PC-3 (cell line): ENCODE results near the gene SCUBE3. TPM values are rescaled to one million over a fixed set of nuclear protein-coding genes. Genes with fewer than 3 reads are reported as not detected.

Experiments
- ATAC-seq: fragments of 200-7000 bp; cut with Tn5 transposase; 2 replicates; pipeline ENCODE4 v1.9.1; 2020; ENCODE audit warnings: mild to moderate bottlenecking, moderate library complexity
- BruUV-seq: library from RNA; stranded (reverse); fragments of 400-500 nt; replicated peaks from 2 replicates; lab custom pipeline; 2021; lab: Mats Ljungman, UMichigan
- CTCF ChIA-PET: fragments of 300-600 bp; sonication (Branson Sonifier 250); formaldehyde crosslinking; loops from one replicate; lab custom pipeline; 2022; ENCODE audit warnings: antibody characterized with exemption; lab: Charles Lee
- POLR2A ChIA-PET: fragments of 300-600 bp; sonication (Branson Sonifier 250); formaldehyde crosslinking; loops from one replicate; lab custom pipeline; 2022; ENCODE audit warnings: antibody characterized with exemption; ENCODE audit not compliant: unreplicated experiment; lab: Charles Lee
- DNase-seq: peaks from one replicate; pipeline ENCODE4 v3.0.0-alpha.2; 2015
- H2AFZ ChIP-seq: fragments of 300-600 bp; sonication (generic); 2 replicates; pipeline ENCODE4 v1.6.0; 2016; ENCODE audit warnings: antibody characterized with exemption, low read length
- H3F3A ChIP-seq: fragments of 300-600 bp; sonication (generic); one replicate; pipeline ENCODE4 v1.6.0; 2017; ENCODE audit warnings: antibody characterized with exemption, low read length, control low read depth, mild to moderate bottlenecking; ENCODE audit not compliant: unreplicated experiment
- H3K27ac ChIP-seq: fragments of 300-600 bp; sonication (generic); 2 replicates; pipeline ENCODE4 v1.5.1; 2016; ENCODE audit warnings: mild to moderate bottlenecking, low read length
- H3K27me3 ChIP-seq: fragments of 300-600 bp; sonication (generic); 2 replicates; pipeline ENCODE4 v1.6.1; 2016; ENCODE audit warnings: low read length, mixed read lengths
- H3K36me3 ChIP-seq: fragments of 300-600 bp; sonication (generic); 2 replicates; pipeline ENCODE4 v1.6.1; 2016; ENCODE audit warnings: low read depth, mixed run types, low read length, mixed read lengths
- H3K4me1 ChIP-seq: fragments of 300-600 bp; sonication (generic); 2 replicates; pipeline ENCODE4 v1.5.1; 2016; ENCODE audit warnings: low read length; ENCODE audit not compliant: insufficient read depth
- H3K4me2 ChIP-seq: fragments of 300-600 bp; sonication (generic); 2 replicates; pipeline ENCODE4 v1.6.0; 2016; ENCODE audit warnings: low read length
- H3K4me3 ChIP-seq: fragments of 300-600 bp; sonication (generic); 2 replicates; pipeline ENCODE4 v1.5.1; 2016; ENCODE audit warnings: mild to moderate bottlenecking, low read length, mixed read lengths
- H3K79me2 ChIP-seq: fragments of 300-600 bp; sonication (generic); 2 replicates; pipeline ENCODE4 v1.6.1; 2017; ENCODE audit warnings: low read length, mixed read lengths
- H3K9ac ChIP-seq: fragments of 300-600 bp; sonication (generic); 2 replicates; pipeline ENCODE4 v1.6.0; 2016; ENCODE audit warnings: mild to moderate bottlenecking, low read length
- H3K9me2 ChIP-seq: fragments of 300-600 bp; sonication (generic); replicated peaks from 2 replicates; pipeline ENCODE4 v1.6.1; 2016; ENCODE audit warnings: mixed run types, low read length, mixed read lengths
- H3K9me3 ChIP-seq: fragments of 300-600 bp; sonication (generic); 2 replicates; pipeline ENCODE4 v1.6.1; 2016; ENCODE audit warnings: low read length, mixed read lengths
- H4K20me1 ChIP-seq: fragments of 300-600 bp; sonication (generic); 2 replicates; pipeline ENCODE4 v1.6.1; 2016; ENCODE audit warnings: low read length, mixed read lengths
- EZH2 ChIP-seq: fragments of 300-600 bp; sonication (generic); IDR thresholded peaks from one replicate; pipeline ENCODE4 v1.6.1; 2017; ENCODE audit warnings: antibody characterized with exemption, mild to moderate bottlenecking, low read length; ENCODE audit not compliant: unreplicated experiment
- EZH2phosphoT487 ChIP-seq: fragments of 300-600 bp; sonication (generic); IDR thresholded peaks from 2 replicates; pipeline ENCODE4 v1.6.1; 2018; ENCODE audit warnings: mild to moderate bottlenecking, antibody characterized with exemption, low read length, borderline replicate concordance
- intact Hi-C: fragments of 100-400 bp; cut with micrococcal nuclease; formaldehyde crosslinking; loops from 2 replicates; pipeline ENCODE4 v1.9.0; 2023
- total RNA-seq: library from RNA; depleted of rRNA; stranded (reverse); fragments of >200 nt; gene quantifications from 2 replicates; pipeline ENCODE4 v1.2.3, GENCODE V29; 2014
- TF ChIP-seq, protein P1 (sequence below): fragments of 300-600 bp; sonication (generic); conservative IDR thresholded peaks from 2 replicates; pipeline ENCODE4 v1.5.1; 2017; ENCODE audit warnings: antibody characterized with exemption, low read depth, mild to moderate bottlenecking, low read length

Gene SCUBE3
- total RNA-seq, 1 experiment from 2014 or later = 1.5 TPM

DNA sequence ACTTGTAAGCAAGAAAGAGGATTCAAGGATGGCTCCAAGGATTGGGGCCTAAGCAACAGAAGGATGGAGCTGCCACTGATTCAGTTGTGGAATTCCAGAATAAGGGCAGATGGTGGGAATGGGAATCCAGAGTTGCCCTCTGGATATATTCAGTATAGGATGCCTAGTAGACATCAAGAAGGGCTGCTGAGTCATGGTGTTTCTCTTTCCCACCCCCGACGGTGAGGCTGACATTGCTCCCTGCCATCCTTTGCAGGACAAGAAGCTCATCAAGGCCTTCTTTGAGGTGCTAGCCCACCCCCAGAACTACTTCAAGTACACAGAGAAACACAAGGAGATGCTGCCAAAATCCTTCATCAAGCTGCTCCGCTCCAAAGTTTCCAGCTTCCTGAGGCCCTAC lies 34.5 kb downstream of the SCUBE3 start:
- no peaks in the 10 kb centered on the region for H3K9me2 ChIP-seq
- DNase-seq = no peak
- no TSS peak for BruUV-seq
- no peak overlapping the region for H3K4me3 ChIP-seq
- H3K27me3 ChIP-seq = no peaks in the 10 kb centered on the region
- TF ChIP-seq EZH2phosphoT487 (no peak), EZH2 (no peak)
- TF ChIP-seq, protein P1, sequence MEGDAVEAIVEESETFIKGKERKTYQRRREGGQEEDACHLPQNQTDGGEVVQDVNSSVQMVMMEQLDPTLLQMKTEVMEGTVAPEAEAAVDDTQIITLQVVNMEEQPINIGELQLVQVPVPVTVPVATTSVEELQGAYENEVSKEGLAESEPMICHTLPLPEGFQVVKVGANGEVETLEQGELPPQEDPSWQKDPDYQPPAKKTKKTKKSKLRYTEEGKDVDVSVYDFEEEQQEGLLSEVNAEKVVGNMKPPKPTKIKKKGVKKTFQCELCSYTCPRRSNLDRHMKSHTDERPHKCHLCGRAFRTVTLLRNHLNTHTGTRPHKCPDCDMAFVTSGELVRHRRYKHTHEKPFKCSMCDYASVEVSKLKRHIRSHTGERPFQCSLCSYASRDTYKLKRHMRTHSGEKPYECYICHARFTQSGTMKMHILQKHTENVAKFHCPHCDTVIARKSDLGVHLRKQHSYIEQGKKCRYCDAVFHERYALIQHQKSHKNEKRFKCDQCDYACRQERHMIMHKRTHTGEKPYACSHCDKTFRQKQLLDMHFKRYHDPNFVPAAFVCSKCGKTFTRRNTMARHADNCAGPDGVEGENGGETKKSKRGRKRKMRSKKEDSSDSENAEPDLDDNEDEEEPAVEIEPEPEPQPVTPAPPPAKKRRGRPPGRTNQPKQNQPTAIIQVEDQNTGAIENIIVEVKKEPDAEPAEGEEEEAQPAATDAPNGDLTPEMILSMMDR = no peak
- H2AFZ ChIP-seq = no peak overlapping the region
- CTCF ChIA-PET = no interaction called here
- H3F3A ChIP-seq = no peaks in the 10 kb centered on the region
- no peak overlapping the region for H3K27ac ChIP-seq
- no peak for ATAC-seq
- H4K20me1 ChIP-seq = no peaks in the 10 kb centered on the region
- H3K79me2 ChIP-seq = no peaks in the 10 kb centered on the region
- POLR2A ChIA-PET = no interaction called here
- intact Hi-C loops = no loop called here
- H3K36me3 ChIP-seq = no peaks in the 10 kb centered on the region
- no peaks in the 10 kb centered on the region; the same call in 1 of the 2 replicates for H3K4me1 ChIP-seq
- H3K9me3 ChIP-seq = no peaks in the 10 kb centered on the region
- no peak overlapping the region for H3K9ac ChIP-seq
- no peak overlapping the region for H3K4me2 ChIP-seq

DNA sequence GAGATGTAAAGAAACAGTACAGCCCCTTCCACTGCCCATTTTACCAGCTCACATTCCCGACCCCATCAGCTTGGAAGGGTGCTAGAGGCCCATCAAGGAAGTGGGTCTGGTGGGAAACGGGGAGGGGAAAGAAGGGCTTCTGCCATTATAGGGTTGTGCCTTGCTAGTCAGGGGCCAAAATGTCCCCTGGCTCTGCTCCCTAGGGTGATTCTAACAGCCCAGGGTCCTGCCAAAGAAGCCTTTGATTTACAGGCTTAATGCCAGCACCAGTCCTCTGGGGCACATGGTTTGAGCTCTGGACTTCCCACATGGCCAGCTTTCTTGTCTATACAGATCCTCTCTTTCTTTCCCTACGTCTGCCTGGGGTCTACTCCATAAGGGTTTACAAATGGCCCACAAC lies 35.2 kb downstream of the SCUBE3 start:
- no peak overlapping the region for H3K9ac ChIP-seq
- no peaks in the 10 kb centered on the region for H4K20me1 ChIP-seq
- no peak overlapping the region for H3K27ac ChIP-seq
- no peaks in the 10 kb centered on the region for H3K79me2 ChIP-seq
- no peaks in the 10 kb centered on the region for H3K27me3 ChIP-seq
- no peaks in the 10 kb centered on the region for H3K36me3 ChIP-seq
- H3K4me2 ChIP-seq = no peak overlapping the region
- H3K9me2 ChIP-seq = no peaks in the 10 kb centered on the region
- no peak overlapping the region for H3K4me3 ChIP-seq
- CTCF ChIA-PET = interaction anchor here (0.6 kb wide), 1 partner anchor 167 kb away, joined by 5 read pairs; no protein-coding TSS in a partner anchor
- H3K9me3 ChIP-seq = no peaks in the 10 kb centered on the region
- intact Hi-C loops = no loop called here
- DNase-seq = no peak
- POLR2A ChIA-PET = no interaction called here
- BruUV-seq = no TSS peak
- ATAC-seq = no peak
- no peaks in the 10 kb centered on the region for H3K4me1 ChIP-seq
- no peaks in the 10 kb centered on the region for H3F3A ChIP-seq
- no peak for TF ChIP-seq EZH2phosphoT487
- no peak for TF ChIP-seq EZH2
- TF ChIP-seq, protein P1 = no peak
- no peak overlapping the region for H2AFZ ChIP-seq

DNA sequence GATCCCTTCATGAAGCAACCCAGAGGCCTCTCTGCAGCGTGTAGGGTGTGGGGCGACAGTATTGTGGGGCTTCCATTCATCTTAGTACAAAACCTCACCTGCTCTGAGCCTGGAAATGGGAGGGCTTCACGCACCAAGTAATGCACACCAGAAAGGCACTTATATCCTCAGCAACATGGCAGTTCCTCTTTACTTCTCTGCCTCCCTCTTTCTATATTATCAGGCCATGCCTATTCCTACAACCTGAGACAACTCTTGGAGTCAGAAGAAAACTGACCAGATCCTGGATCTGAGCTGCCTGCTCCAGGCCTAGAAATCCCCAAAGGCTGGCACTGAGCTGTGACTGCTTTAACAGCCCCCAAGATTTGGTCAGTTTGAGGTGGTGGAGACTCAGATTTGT lies 38.2 kb downstream of the SCUBE3 start:
- intact Hi-C loops = no loop called here
- H3K9me2 ChIP-seq = no peaks in the 10 kb centered on the region
- TF ChIP-seq, protein P1 = no peak
- no peak for TF ChIP-seq EZH2phosphoT487
- no peak for TF ChIP-seq EZH2
- H3F3A ChIP-seq = no peaks in the 10 kb centered on the region
- ATAC-seq = no peak
- H3K9ac ChIP-seq = no peak overlapping the region
- H3K4me2 ChIP-seq = no peak overlapping the region
- H3K27ac ChIP-seq = no peak overlapping the region
- H3K9me3 ChIP-seq = no peaks in the 10 kb centered on the region
- H2AFZ ChIP-seq = no peak overlapping the region
- no peak for DNase-seq
- H3K79me2 ChIP-seq = no peaks in the 10 kb centered on the region
- H3K4me3 ChIP-seq = no peak overlapping the region
- no TSS peak for BruUV-seq
- CTCF ChIA-PET = no interaction called here
- H3K4me1 ChIP-seq = no peaks in the 10 kb centered on the region
- no peaks in the 10 kb centered on the region for H3K36me3 ChIP-seq
- POLR2A ChIA-PET = no interaction called here
- no peaks in the 10 kb centered on the region for H3K27me3 ChIP-seq
- H4K20me1 ChIP-seq = no peaks in the 10 kb centered on the region
